A673 (cell line): ENCODE measurements around the gene GDF7. TPM values are rescaled to one million over a fixed set of nuclear protein-coding genes. Genes with fewer than 3 reads are reported as not detected.

Source experiments
- BruUV-seq: library from RNA; stranded (reverse); fragments of 400-500 nt; replicated peaks from 2 replicates; lab custom pipeline; 2021; lab: Mats Ljungman, UMichigan
- CTCF ChIA-PET: fragments of 300-600 bp; sonication (Branson Sonifier 250); formaldehyde crosslinking; loops from one replicate; lab custom pipeline; 2022; ENCODE audit warnings: antibody characterized with exemption; lab: Charles Lee
- POLR2A ChIA-PET: fragments of 300-600 bp; sonication (Branson Sonifier 250); formaldehyde crosslinking; loops from one replicate; lab custom pipeline; 2022; ENCODE audit warnings: antibody characterized with exemption; ENCODE audit not compliant: low non-redundant PET; lab: Charles Lee
- DNase-seq: peaks from one replicate; pipeline ENCODE4 v3.0.0-alpha.2; 2015; ENCODE audit warnings: low spot score
- H3K27ac ChIP-seq: fragments of 200-600 bp; sonication (generic); 2 replicates; pipeline ENCODE4 v1.5.1; 2016; ENCODE audit warnings: mixed run types, low read depth, mild to moderate bottlenecking, mixed read lengths, antibody characterized with exemption, low read length; ENCODE audit not compliant: poor library complexity, severe bottlenecking
- H3K27me3 ChIP-seq: fragments of 200-600 bp; sonication (generic); replicated peaks from 2 replicates; pipeline ENCODE4 v1.6.1; 2017; ENCODE audit warnings: mixed run types, low read depth, mild to moderate bottlenecking, mixed read lengths, antibody characterized with exemption, low read length; ENCODE audit not compliant: insufficient read depth, poor library complexity
- H3K36me3 ChIP-seq: fragments of 200-600 bp; sonication (generic); 2 replicates; pipeline ENCODE4 v1.6.1; 2016; ENCODE audit warnings: mixed run types, mild to moderate bottlenecking, mixed read lengths, antibody characterized with exemption, low read length; ENCODE audit not compliant: insufficient read depth, poor library complexity, severe bottlenecking
- H3K4me1 ChIP-seq: fragments of 200-600 bp; sonication (generic); 2 replicates; pipeline ENCODE4 v1.6.1; 2017; ENCODE audit warnings: mixed run types, mild to moderate bottlenecking, mixed read lengths, antibody characterized with exemption, low read length; ENCODE audit not compliant: insufficient read depth, poor library complexity, severe bottlenecking
- H3K4me3 ChIP-seq: fragments of 200-600 bp; sonication (generic); 2 replicates; pipeline ENCODE4 v1.5.1; 2016; ENCODE audit warnings: low read depth, mixed run types, mild to moderate bottlenecking, mixed read lengths, low read length; ENCODE audit not compliant: poor library complexity, severe bottlenecking
- H3K9me3 ChIP-seq: fragments of 200-600 bp; sonication (generic); 2 replicates; pipeline ENCODE4 v1.6.1; 2016; ENCODE audit warnings: mixed run types, low read depth, mild to moderate bottlenecking, mixed read lengths, antibody characterized with exemption, low read length; ENCODE audit not compliant: poor library complexity, severe bottlenecking
- EZH2 ChIP-seq: fragments of 200-600 bp; sonication (generic); IDR thresholded peaks from 2 replicates; pipeline ENCODE4 v1.6.1; 2017; ENCODE audit warnings: borderline replicate concordance, low read depth, mild to moderate bottlenecking, mixed read lengths, antibody characterized with exemption, low read length; ENCODE audit not compliant: poor library complexity, severe bottlenecking
- intact Hi-C: fragments of 100-400 bp; cut with micrococcal nuclease; formaldehyde crosslinking; loops from one replicate; pipeline ENCODE4 v1.10.0; 2022; ENCODE audit not compliant: unreplicated experiment
- total RNA-seq: library from RNA; stranded (reverse); gene quantifications from 2 replicates; pipeline ENCODE4 v1.2.3, GENCODE V29; 2021
- TF ChIP-seq, protein P1 (sequence below): fragments of 300-800, 200-600 bp; sonication (generic); conservative IDR thresholded peaks from 2 replicates; pipeline ENCODE4 v1.5.1; 2017; ENCODE audit warnings: low read depth, mild to moderate bottlenecking, antibody characterized with exemption, low read length, moderate library complexity, mixed read lengths

The GDF7 gene
- total RNA-seq, 1 experiment from 2014 or later, result not detected

DNA sequence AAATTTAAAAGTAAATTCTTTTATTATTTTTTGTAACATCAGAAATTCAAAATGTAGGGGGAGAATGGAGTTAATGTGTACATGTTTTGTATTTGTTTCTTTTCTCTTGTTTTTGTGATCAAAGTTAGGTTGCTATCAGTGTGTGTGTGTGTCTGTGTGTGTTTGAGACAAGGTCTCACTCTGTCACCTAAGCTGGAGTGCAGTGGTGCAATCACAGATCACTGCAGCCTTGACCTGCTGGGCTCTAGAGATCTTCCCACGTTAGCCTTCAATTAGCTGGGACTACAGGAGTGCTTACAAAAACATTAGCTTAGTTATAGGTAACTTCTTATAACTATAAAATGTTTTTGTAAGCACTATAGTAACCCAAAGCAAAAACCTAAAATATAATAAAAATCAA is 50.7 kb downstream of the GDF7 start:
- Histone ChIP-seq H3K27ac (no peak overlapping the region), H3K27me3 (no peaks in the 10 kb centered on the region), H3K36me3 (no peaks in the 10 kb centered on the region), H3K4me1 (no peaks in the 10 kb centered on the region), H3K9me3 (no peaks in the 10 kb centered on the region), H3K4me3 (no peak overlapping the region)
- intact Hi-C loops, result no loop called here
- no peak for DNase-seq
- CTCF ChIA-PET, result no interaction called here
- POLR2A ChIA-PET, result no interaction called here
- BruUV-seq, result no TSS peak
- no peak for TF ChIP-seq EZH2
- TF ChIP-seq, protein P1, sequence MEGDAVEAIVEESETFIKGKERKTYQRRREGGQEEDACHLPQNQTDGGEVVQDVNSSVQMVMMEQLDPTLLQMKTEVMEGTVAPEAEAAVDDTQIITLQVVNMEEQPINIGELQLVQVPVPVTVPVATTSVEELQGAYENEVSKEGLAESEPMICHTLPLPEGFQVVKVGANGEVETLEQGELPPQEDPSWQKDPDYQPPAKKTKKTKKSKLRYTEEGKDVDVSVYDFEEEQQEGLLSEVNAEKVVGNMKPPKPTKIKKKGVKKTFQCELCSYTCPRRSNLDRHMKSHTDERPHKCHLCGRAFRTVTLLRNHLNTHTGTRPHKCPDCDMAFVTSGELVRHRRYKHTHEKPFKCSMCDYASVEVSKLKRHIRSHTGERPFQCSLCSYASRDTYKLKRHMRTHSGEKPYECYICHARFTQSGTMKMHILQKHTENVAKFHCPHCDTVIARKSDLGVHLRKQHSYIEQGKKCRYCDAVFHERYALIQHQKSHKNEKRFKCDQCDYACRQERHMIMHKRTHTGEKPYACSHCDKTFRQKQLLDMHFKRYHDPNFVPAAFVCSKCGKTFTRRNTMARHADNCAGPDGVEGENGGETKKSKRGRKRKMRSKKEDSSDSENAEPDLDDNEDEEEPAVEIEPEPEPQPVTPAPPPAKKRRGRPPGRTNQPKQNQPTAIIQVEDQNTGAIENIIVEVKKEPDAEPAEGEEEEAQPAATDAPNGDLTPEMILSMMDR, result no peak

DNA sequence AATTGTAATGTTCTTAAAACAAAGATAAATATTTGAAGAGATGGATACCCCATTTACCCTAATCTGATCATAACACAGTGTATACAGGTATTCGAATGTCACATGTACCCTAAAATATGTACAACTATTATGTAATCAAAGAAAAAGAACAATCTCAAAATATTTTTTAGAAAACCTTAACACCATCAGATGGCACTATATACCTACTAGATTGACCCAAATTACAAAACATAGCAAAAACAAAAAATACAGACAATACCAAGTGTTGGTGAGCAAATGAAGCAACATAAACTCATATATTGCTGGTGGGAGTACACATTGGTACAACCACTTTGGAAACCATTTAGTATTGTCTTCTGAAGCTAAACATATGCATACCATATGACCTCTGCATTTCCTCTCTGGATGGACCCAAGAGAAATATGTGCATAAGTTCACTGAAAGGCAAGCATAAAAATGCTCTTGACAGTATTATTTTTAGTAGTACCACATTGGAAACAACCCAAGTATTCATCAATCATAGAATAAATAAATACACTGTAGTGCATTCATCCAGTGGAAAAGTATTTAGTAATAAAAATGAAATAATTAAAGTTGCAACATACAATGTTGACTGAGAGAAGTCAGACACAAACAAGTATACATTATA is 55.8 kb downstream of the GDF7 start:
- ChIA-PET POLR2A (no interaction called here), CTCF (no interaction called here)
- H3K9me3 ChIP-seq, result no peaks in the 10 kb centered on the region
- no peak overlapping the region for H3K4me3 ChIP-seq
- no peaks in the 10 kb centered on the region for H3K4me1 ChIP-seq
- H3K27ac ChIP-seq, result no peak overlapping the region
- H3K36me3 ChIP-seq, result no peaks in the 10 kb centered on the region
- no peaks in the 10 kb centered on the region for H3K27me3 ChIP-seq
- no TSS peak for BruUV-seq
- no peak for DNase-seq
- TF ChIP-seq, protein P1, result no peak
- TF ChIP-seq EZH2, result no peak
- intact Hi-C loops, result no loop called here

DNA sequence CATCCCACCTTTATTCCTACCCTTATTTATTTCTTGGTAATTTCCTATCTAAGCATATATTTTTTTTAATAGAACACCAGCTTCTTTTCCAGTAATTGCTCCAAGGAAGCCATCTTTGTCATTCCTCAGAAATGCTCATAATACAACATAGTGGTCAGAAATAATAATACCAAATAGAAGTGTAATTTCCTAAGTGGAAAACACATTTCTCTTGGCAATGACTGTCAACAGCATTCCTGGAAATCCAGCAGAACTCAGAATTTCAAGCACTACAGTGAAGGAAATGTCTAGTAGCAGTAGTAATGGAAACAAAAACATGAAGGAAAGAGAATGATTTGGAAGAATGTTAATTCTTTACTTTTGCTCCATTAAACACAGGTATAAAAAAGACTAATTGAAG is 56.6 kb downstream of the GDF7 start:
- intact Hi-C loops, result no loop called here
- Histone ChIP-seq H3K27ac (no peak overlapping the region), H3K27me3 (no peaks in the 10 kb centered on the region), H3K36me3 (no peaks in the 10 kb centered on the region), H3K9me3 (no peaks in the 10 kb centered on the region), H3K4me3 (no peak overlapping the region), H3K4me1 (no peaks in the 10 kb centered on the region)
- no peak for DNase-seq
- CTCF ChIA-PET, result no interaction called here
- POLR2A ChIA-PET, result no interaction called here
- no TSS peak for BruUV-seq
- no peak for TF ChIP-seq EZH2
- TF ChIP-seq, protein P1, result no peak
